Esophagus squamous epithelium (tissue), 5 donors: ENCODE data around the gene RNF39. TPM values are rescaled to one million over a fixed set of nuclear protein-coding genes. Genes with fewer than 3 reads are reported as not detected.
"Not testable (repeated sequence)": the region's sequence is repeated elsewhere in the genome, so short reads cannot be mapped to it uniquely, and the experiment has no call there.

Experiments
- DNase-seq: peaks from one replicate; lab custom pipeline; 2025; lab: John Stamatoyannopoulos, UW
- H3K27ac ChIP-seq, 4 donors: fragments of 200-600 bp; sonication (generic); one replicate each; pipeline ENCODE4 v1.5.1; 2016 to 2019; ENCODE audit warnings: mild to moderate bottlenecking in 1 of 4
- H3K27me3 ChIP-seq, 4 donors: fragments of 200-600 bp; sonication (generic); 1 replicate in 3 of 4; 2 replicates in 1 of 4; pipeline versions ENCODE4 v1.5.1 to v1.6.0; 2017 to 2021; ENCODE audit warnings: antibody characterized with exemption in 1 of 4
- H3K36me3 ChIP-seq, 3 donors: fragments of 200-600 bp; sonication (generic); one replicate each; pipeline ENCODE4 v1.5.1; 2016 to 2019
- H3K4me1 ChIP-seq, 3 donors: fragments of 200-600 bp; sonication (generic); one replicate each; pipeline ENCODE4 v1.5.1; 2017 to 2019
- H3K4me3 ChIP-seq, 4 donors: fragments of 200-600 bp; sonication (generic); 1 replicate in 3 of 4; 2 replicates in 1 of 4; pipeline ENCODE4 v1.5.1; 2016 to 2019; ENCODE audit warnings: mild to moderate bottlenecking in 2 of 4, moderate library complexity in 1 of 4
- H3K9me3 ChIP-seq, 3 donors: fragments of 200-600 bp; sonication (generic); one replicate each; pipeline ENCODE4 v1.5.1; 2016 to 2019
- CTCF ChIP-seq, 6 experiments: fragments of 450-650 bp in 4 of 6; fragments of 200-600 bp in 2 of 6; sonication (generic) in 2 of 6; IDR thresholded peaks; one replicate each; pipeline ENCODE4 v1.5.1; 2016 to 2019; ENCODE audit warnings: antibody characterized with exemption in 6 of 6, mild to moderate bottlenecking in 4 of 6, moderate library complexity in 4 of 6
- POLR2A ChIP-seq, 4 donors: fragments of 450-650 bp; IDR thresholded peaks; one replicate each; pipeline ENCODE4 v1.6.1; 2017; ENCODE audit warnings: antibody characterized with exemption in 4 of 4, mild to moderate bottlenecking in 4 of 4, moderate library complexity in 3 of 4
- WGBS, 2 donors: methylation state at CpG; one replicate each; pipeline ENCODE4 v1.1.5; 2018; 5-methylcytosine and 5-hydroxymethylcytosine counted together
- intact Hi-C: fragments of 100-400 bp; cut with DNase I; formaldehyde crosslinking; loops from one replicate; pipeline ENCODE4 v1.15.0; 2022
- total RNA-seq, 4 donors: library from RNA; depleted of rRNA; stranded (reverse); fragments of >200 nt; gene quantifications; one replicate each; pipeline ENCODE4 v1.1.0, GENCODE V29; 2016
- donor health status: DM: yes; HTN: yes; CAD: no.

RNF39 gene
- total RNA-seq, 4 donors from 2014 or later = 3.1 to 11.4 (median 9.2) TPM

GRCh38 chr6:30037182-30037788 lies 38.3 kb downstream of the RNF39 start:
- Histone ChIP-seq H3K4me3 (no peak overlapping the region), H3K27me3 (no peaks in the 10 kb centered on the region), H3K27ac (no peak overlapping the region), H3K4me1 (no peaks in the 10 kb centered on the region), H3K9me3 (no peaks in the 10 kb centered on the region), H3K36me3 (peaks cover 0 to 5% (median 0%) of the 10 kb centered on the region in 3 donors)
- no peak for TF ChIP-seq POLR2A (IDR thresholded peaks at IDR 0.05)
- TF ChIP-seq CTCF (IDR thresholded peaks at IDR 0.05) = peak in 5 of 6 experiments; percentile 17 to 56 (median 29)
- DNase-seq = no peak
- intact Hi-C loops = no loop called here
- 23 to 38% methylated on average over 4 of the region's 4 CpGs for WGBS, 2 donors

GRCh38 chr6:30035784-30036183 lies 39.8 kb downstream of the RNF39 start:
- intact Hi-C loops = no loop called here
- no peaks in the 10 kb centered on the region for H3K4me1 ChIP-seq
- H3K4me3 ChIP-seq = no peak overlapping the region
- no peak for TF ChIP-seq CTCF (IDR thresholded peaks at IDR 0.05)
- TF ChIP-seq POLR2A (IDR thresholded peaks at IDR 0.05) = no peak
- no peak overlapping the region for H3K27ac ChIP-seq
- no peaks in the 10 kb centered on the region for H3K27me3 ChIP-seq
- 80 to 89% methylated on average over 1 of the region's 1 CpG for WGBS, 2 donors
- H3K9me3 ChIP-seq = no peaks in the 10 kb centered on the region
- no peak for DNase-seq
- peaks cover 0 to 9% (median 0%) of the 10 kb centered on the region in 3 donors for H3K36me3 ChIP-seq

- H3K4me1 ChIP-seq, H3K27ac ChIP-seq, intact Hi-C loops, H3K9me3 ChIP-seq, H3K27me3 ChIP-seq, DNase-seq, H3K36me3 ChIP-seq, H3K4me3 ChIP-seq: not testable (repeated sequence)
- WGBS, 2 donors = 76 to 81% methylated on average over 5 of the region's 5 CpGs
Observed at GRCh38 chr6:30033440-30033839, 42.1 kb downstream of the RNF39 start.

- intact Hi-C loops = no loop called here
Observed at GRCh38 chr6:30031381-30031780, 44.2 kb downstream of the RNF39 start.

GRCh38 chr6:30029588-30029987 lies 46.0 kb downstream of the RNF39 start:
- Histone ChIP-seq H3K27me3 (no peaks in the 10 kb centered on the region), H3K9me3 (no peaks in the 10 kb centered on the region), H3K4me1 (no peaks in the 10 kb centered on the region), H3K4me3 (no peak overlapping the region), H3K36me3 (peaks cover 0 to 7% (median 0%) of the 10 kb centered on the region in 3 donors), H3K27ac (no peak overlapping the region)
- no peak for DNase-seq
- 78 to 91% methylated on average over 1 of the region's 1 CpG for WGBS, 2 donors
- no peak for TF ChIP-seq POLR2A (IDR thresholded peaks at IDR 0.05)
- TF ChIP-seq CTCF (IDR thresholded peaks at IDR 0.05) = no peak
- intact Hi-C loops = no loop called here

More at GRCh38 chr6:30031381-30031780, 44.2 kb downstream of the RNF39 start:
- Histone ChIP-seq H3K4me1 (no peaks in the 10 kb centered on the region), H3K36me3 (peaks cover 0 to 9% (median 0%) of the 10 kb centered on the region in 3 donors), H3K27ac (no peak overlapping the region), H3K9me3 (no peaks in the 10 kb centered on the region), H3K27me3 (no peaks in the 10 kb centered on the region), H3K4me3 (no peak overlapping the region)
- TF ChIP-seq CTCF (IDR thresholded peaks at IDR 0.05) = no peak
- no peak for TF ChIP-seq POLR2A (IDR thresholded peaks at IDR 0.05)
- DNase-seq = no peak
